ENCODE results near the gene THSD4.

DNA sequence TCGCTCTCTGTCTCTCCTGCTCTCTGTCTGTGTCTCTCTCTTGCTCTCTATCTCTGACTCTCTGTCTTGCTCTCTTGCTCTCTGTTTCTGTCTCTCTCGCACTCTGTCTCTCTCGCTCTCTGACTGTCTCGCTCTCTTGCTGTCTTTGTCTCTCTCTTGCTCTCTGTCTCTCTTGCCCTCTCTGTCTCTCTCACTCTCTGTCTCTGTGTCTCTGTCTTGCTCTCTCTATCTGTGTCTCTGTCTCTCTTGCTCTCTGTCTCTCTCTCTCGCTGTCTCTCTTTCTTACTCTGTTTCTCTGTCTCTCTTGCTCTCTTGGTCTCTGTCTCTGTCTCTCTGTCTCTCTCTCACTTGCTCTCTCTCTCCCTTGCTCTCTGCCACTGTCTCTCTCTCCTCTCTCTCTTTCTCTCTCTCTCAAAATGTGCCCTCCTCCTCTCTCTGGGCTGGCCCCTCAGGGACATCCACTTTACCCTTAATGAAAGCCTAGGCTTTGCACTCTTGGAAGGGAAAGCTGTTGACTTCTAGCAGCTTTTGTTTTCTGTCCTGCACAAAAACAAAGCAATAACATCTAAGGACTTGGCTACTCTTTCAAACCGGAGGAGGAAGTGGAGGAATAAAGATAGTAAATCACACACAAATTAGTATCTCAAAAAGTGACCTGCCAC, 621.1 kb downstream of the THSD4 start:
- no peak for TF ChIP-seq EP300 (IDR thresholded peaks at IDR 0.05; ENCODE audit: borderline replicate concordance in 1 of 2, low read depth in 2 of 2, low read length in 2 of 2)
- TF ChIP-seq, protein P1, sequence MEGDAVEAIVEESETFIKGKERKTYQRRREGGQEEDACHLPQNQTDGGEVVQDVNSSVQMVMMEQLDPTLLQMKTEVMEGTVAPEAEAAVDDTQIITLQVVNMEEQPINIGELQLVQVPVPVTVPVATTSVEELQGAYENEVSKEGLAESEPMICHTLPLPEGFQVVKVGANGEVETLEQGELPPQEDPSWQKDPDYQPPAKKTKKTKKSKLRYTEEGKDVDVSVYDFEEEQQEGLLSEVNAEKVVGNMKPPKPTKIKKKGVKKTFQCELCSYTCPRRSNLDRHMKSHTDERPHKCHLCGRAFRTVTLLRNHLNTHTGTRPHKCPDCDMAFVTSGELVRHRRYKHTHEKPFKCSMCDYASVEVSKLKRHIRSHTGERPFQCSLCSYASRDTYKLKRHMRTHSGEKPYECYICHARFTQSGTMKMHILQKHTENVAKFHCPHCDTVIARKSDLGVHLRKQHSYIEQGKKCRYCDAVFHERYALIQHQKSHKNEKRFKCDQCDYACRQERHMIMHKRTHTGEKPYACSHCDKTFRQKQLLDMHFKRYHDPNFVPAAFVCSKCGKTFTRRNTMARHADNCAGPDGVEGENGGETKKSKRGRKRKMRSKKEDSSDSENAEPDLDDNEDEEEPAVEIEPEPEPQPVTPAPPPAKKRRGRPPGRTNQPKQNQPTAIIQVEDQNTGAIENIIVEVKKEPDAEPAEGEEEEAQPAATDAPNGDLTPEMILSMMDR (IDR thresholded peaks at IDR 0.05; ENCODE audit: control extremely low read depth in 1 of 3, insufficient read depth in 1 of 3, low read depth in 1 of 3, low read length in 3 of 3): no peak

All from H1 (cell line).